NCI-H128 (cell line): ENCODE measurements around the gene CFAP77.

ENCODE experiments used
- DNase-seq: peaks from one replicate; lab custom pipeline; 2025; ENCODE audit not compliant: unreplicated experiment; lab: John Stamatoyannopoulos, UW

Gene CFAP77

DNA sequence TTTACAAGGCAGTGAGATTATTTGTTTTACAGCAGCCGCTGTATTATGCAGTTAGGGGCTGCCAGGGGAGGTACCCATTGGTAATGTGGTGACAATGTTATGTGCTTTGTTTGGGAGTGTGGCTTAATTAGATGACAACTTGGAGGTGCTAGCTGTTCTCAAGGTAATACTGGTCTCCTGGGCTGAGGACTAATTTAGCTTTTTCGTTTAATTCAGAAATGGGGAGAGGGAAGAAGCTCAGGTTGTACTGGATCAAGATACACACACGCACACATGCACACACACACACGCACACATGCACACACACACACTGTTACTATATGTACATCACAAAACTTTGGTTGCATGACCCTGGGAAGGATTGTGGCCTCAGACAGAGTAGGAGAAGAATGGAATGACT, 37.9 kb downstream of the CFAP77 start:
- DNase-seq = no peak

DNA sequence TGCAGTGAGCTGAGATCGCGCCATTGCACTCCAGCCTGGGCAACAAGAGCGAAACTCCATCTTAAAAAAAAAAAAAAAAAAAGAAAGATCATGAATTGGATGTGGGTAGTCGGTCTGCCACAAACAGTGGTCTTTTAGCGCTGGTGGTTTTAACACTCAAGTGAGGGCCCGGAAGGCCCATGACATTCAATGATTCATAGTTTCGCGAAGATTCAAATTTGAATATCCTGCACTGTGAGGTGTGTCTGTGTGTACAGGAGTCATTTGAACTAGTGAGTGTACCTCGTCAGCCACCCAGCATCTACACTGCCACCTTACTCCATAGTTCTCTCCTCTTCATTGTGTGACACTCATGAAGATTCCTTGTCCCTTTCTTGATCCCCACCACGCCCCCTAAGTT, 41.3 kb downstream of the CFAP77 start:
- DNase-seq = no peak

DNA sequence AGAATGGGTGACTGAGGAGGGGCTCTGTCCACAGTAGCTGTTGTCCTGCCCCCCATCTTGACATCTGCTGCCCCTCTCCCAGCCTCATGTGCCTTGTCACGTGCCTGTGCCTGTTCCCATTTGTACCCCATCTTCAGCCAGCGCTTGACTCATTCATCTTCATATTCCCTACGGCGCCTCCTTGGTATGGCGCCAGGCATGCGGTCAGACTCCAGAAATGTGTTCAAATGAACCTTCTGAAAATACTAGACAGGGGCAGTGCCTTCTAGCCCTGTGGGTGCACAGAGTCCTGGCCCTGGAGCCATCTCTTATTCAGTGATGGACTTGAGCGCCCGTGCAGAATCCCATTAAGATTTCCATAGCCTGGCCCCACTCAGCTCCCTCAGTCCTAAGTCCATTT, 46.2 kb downstream of the CFAP77 start:
- DNase-seq = no peak

DNA sequence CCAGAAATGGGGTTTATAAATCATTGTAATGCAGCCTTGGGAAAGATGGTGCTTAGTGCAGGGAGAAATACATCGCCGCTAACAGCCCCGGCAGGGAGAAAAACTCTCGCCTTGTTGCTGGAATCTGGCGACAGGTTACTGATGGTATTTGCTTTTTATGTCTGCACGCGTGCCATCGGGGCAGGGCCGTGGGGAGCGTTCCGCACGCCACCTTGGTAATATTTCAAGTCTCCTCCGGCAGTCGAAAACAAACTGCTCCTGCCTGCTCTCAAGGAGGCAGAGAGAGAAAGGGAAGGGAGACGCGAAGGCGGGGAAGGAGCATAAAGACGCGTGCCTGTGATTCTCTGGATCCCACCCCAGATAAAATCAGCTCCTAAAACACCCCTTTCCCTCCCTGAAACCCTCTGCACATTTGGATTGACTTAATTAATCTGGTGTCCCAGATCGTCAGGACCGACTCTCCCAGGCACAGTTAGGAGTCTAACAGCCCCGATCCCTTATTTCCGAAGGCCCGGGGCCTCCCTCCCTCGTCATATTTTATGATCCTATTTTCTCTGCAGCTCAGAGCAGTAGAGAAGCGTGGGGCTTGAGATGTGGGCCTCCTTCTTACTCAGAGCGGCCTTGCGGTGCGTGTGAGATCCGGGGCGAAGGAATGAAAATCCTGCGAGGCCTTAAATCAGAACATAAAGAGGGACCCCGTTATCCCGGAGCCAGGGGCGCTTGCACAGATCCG, 47.7 kb downstream of the CFAP77 start:
- no peak for DNase-seq

DNA sequence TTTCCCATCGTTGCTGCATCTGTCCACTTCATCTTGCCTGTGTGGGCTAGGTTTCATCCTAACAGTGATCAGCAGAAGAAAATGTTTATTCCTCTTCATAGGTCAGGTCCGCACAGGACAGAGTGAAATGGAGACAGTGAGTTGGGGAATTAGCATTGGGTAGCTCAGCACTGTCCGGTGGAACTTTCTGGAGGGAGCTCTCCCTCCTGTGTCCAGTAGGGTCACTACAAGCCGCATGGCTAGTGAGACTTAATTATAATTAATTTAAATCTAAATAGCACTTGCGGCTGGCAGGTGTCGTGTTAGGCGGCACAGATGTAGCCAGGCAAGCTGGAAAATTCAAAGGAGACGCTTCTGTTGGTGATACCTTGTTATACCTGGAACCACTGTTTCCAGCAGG, 48.4 kb downstream of the CFAP77 start:
- no peak for DNase-seq

DNA sequence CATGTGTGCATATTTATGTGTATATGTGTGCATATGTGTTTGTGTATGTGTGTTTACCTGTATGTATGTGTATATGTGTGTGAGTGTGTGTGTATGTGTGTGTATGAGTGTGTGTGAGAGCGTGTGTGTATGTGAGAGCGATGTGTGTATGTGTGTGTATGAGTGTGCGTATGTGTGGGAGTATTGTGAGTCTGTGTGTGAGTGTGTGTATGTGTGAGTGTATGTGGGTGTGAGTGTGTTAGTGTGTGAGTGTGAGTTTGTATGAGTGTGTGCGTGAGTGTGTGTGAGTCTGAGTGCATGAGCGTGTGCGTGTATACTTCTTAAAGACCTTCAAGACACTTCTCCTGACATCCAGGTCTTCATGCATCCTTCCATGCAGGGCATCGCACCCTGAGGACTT, 49.6 kb downstream of the CFAP77 start:
- no peak for DNase-seq

DNA sequence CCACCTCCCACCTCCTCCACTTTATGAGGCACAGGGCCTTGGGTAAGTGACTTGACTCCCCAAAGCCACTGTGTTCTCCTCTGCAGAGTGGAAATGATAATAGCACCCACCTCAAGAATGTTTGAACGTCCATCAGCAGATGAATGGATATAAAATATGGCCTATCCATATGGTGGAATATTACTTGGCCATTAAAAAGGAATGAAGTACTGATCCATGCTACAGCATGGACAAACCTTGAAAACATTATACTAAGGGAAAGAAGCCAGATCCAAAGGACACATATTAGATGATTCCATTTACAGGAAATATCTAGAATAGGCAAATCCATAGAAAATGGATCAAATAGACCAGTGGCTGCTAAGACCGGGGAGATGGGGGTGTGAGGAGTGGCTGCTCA, 50.2 kb downstream of the CFAP77 start:
- no peak for DNase-seq

DNA sequence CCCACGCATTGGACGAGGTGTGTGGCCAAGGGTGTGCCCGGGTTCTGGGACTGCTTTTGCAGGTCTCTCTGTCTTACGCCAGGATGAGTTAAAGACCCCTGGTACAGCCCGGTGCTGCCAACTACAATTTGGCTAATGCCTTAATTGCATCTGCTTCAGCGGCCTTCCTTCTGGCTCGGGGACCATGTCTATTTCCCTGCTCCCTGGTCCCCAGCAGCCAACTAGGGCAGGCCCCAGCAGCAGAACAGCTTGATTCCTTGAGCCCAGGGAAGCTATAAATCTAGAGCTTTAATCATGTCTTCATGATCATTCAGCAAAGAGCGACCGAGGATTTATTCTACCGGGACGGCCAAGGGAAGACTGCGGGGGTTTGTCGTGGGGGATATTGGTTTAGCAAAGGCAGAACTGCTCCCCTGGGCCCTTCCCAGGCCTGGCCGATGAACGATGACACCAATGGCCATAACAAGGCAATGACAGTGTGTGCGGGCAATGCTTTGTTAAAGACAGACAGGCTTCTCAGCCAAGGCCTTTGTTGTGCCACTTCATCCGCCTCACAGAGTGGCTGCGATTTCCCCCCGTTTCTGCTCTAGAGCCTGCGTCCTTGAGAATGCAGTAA, 51.4 kb downstream of the CFAP77 start:
- no peak for DNase-seq

DNA sequence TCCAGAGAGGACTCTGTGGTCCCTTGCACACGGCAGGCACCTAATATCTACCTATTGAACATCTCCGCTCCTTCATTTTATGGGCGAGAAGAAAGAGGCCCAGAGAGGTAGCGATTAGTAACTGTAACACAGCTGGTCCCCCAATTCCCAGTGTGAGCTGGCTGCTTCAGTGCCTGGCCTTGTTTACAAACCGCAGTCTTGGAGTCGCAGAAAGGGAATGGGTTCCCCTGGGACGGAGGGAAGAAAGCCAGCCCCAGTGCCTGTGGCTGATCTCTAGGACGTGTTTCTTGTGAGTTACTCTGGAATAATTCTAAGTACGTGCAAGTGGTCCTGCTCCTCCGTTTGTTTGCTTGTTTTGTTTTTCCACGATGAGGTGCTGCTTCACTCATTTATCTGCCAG, 52.0 kb downstream of the CFAP77 start:
- no peak for DNase-seq

DNA sequence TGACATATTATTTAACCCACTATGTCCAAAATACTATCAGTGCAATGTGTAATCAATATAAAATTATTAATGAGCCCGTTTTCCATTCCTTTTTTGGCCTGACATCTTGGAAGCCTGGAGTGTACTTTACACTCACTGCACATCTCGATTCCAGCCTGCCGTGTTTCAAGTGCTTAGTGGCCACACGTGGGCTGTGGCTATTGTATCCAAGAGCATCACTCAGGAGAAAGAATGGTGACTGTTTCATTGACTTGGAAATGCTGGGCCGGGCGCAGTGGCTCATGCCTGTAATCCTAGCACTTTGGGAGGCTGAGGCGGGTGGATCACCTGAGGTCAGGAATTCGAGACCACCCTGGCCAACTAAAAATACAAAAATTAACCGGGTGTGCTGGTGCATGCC, 54.5 kb downstream of the CFAP77 start:
- DNase-seq = no peak

DNA sequence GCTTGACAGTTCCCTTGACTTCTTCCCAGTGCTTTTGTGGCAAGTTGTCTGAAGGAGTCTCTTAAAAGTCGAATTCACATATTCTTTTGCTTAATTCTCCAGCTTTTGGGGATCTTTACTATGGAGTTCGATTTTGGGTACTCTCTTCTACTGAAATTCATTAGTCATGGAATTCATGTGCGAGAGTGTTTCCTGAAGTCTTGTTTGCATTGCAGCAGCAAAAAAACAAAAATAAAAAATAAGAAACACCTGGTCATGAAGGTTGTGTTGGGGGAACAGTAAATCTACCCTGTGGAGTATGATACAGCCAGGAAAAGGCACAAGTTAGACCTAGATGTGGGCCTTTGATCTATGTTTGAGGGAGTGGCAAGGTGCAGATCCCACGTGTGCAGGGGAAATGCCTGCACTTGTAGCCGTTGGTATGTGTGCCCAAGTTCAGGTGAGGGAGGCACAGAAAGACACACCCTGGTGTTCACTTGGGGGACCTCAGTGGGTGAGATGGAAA, 55.2 kb downstream of the CFAP77 start:
- DNase-seq = no peak

DNA sequence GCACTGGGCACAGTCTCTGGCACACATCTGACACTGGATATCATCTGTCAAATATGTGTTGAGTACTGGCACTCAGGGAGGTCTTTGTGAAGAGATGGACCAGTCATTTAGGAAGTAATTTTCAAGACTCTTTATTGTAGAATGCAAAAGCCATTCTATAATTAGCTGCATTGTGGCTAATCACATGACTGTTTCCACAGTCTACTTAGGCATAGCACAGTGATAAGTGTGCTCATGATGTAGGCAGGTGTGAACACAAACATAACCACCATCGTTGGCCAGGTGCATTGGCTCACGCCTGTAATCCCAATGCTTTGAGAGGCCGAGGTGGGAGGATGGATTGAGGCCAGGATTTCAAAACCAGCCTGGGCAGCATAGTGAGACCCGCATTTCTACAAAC, 62.2 kb downstream of the CFAP77 start:
- peak; percentile 48 for DNase-seq

DNA sequence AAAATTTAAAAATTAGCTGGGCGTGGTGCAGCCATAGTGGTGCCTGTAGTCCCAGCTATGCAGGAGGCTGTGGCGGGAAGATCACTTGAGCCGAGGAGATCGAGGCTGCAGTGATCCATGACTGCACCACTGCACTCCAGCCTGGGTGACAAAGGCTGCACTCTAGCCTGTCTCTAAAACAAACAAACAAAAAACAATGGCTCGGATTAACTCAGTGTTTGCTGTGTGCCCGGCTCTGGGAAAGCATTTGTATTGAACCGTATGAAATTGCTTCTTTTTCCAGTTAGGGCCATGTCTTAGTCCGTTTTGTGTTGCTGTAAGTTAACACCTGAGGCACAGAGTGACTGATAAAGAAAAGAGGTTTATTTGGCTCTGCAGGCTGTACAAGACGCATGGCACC, 62.6 kb downstream of the CFAP77 start:
- DNase-seq = no peak

DNA sequence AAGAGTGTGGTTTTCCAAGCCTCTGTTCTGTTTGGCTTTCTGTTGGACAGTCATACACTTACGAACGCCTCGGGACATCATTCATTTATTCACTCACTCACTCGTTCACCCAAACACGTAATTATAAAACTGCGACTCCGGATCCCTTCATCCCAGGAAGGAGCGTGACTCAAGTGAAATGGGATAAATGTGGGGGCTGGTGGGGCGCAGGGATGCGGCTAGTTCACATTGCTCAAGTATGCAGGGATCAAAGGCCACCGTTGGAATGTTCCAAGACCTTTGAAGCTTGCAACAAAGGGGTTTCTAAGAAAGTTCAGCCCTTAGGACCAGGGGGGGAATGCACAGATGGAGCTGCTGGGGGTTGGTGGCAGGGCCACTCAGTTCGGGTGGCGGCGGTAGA, 64.2 kb downstream of the CFAP77 start:
- no peak for DNase-seq

DNA sequence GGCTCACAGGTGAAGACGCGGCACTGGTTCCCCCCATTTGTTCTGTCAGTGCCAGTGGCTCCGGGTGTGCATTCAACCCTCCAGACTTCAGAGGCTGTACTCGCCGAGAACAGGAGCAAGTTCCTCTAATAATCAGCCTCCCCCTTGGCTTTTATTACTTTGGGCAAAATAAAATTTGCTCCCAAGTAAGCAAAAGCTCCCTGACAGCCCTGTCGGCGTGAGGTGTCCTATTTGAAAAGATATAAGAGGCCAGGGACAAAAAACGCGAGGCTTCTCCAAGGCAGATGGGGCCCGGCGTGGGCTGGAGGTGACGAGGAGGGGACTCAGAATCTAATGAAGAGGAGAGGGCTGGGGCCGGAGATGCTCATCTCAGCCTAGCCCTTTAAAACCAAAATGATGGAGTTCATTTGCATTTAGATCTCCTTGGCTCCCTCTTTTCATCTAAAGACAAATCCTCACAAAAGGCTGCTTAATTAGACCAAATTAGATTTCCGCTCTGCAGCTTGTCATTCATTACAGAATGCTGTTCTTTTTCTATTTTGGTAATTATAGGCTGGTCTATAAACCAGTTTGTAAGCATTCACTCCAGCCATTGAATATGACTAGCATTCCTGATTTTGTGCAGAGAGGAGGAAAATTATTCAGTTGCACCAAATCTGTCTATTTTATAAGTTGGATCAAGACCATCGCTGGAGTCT, 68.5 kb downstream of the CFAP77 start:
- no peak for DNase-seq

DNA sequence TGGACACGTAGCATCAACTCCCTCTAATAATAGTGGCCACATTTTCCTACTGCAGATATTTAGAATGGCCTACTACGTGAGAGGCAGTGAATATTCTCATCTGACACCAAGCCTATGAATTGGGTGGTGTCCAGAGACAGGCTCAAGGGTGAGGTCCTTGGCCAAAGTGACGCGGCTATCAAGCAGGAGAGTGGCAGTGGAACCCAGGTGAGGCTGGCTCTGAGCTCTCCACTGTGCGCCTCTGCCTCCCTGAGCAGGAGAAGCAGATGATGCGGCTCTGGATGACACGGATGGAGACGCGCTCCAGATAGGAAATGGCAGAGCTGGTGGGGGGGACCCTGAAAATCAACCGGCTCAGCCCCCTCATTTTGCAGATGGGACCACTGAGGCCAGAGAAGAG, 69.7 kb downstream of the CFAP77 start:
- no peak for DNase-seq

DNA sequence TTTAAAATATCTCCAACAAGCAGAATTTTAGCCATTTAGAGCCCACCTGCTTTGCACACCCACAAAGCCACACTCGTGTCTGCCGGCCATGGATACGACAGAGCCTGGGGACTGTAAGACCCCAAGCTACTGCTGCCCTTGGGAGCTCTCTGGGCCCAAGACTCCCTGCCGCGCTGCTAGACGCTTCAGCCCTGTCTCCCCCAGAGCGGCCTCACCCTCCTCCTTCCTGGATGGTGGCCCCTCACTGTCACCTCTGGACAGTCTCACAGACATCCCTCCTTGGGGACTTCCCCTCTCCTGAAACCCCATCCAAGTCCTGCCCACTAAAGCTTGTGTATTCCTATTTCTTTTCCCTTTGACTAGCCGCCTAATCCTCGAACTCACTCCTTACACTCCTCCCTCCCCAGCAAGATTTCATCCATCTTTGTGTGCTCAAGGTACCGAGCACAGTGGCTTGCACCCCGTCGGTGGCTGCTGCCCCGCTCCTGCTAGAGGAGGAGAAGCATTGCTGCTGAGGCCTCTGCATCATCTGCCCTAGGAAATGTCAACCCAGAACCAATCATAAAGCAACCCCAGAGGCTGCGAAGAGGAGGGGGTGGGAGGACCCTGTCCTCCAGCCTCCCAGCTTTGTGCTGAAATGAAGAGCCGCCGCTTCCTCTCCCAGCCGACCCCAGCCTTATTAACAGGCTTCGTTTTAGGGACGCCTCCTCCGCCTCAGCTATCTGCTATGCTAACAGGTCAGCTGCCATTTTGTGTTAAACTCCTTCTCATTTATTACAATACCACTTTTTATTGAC, 71.2 kb downstream of the CFAP77 start:
- no peak for DNase-seq

DNA sequence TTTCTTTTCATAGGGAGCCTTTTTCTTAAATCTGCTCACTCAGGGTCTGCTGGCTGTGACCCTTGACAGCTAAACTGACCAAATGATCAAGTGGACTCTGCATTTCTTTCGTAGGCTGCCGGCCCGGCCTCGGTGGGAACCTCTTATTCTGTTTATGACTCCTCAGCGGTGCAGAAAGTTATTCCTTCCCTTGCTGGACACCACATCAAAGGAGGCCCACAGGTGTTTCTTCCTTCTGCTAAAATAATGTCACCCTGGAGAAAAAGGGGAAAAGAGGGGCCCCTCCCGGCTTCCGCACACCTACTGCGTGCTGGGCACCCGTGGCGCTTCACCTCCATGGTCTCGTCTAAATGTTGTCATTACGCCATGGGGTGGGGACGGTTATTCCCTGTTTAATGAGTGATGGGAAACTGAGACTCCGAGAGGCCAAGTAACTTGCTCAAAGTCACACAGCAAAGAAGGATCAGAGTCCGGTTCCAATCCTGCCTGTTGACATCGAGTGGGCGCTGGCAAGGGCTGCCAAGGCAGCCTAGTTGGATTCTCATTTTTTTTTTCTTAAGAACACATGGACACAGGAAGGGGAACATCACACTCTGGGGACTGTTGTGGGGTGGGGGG, 72.3 kb downstream of the CFAP77 start:
- no peak for DNase-seq

DNA sequence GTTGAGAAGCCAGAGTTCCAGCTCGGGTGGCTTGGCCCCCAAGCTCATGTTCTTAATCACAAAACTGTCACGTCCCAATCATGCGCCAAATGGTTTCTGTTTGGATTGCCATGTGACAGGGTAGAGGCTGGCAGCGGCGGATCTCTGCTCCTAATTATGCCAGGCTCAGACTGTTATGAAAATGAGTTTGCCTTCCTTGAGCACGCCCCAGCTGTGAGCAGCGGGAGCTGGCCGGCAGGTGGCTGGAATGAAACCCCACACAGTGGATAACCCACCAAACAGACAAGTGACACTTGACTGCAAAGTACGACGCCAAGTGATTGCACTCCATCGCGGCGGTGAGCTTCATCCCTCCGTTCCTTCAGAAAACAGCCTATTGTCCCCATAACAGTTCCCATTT, 75.4 kb downstream of the CFAP77 start:
- DNase-seq = no peak

DNA sequence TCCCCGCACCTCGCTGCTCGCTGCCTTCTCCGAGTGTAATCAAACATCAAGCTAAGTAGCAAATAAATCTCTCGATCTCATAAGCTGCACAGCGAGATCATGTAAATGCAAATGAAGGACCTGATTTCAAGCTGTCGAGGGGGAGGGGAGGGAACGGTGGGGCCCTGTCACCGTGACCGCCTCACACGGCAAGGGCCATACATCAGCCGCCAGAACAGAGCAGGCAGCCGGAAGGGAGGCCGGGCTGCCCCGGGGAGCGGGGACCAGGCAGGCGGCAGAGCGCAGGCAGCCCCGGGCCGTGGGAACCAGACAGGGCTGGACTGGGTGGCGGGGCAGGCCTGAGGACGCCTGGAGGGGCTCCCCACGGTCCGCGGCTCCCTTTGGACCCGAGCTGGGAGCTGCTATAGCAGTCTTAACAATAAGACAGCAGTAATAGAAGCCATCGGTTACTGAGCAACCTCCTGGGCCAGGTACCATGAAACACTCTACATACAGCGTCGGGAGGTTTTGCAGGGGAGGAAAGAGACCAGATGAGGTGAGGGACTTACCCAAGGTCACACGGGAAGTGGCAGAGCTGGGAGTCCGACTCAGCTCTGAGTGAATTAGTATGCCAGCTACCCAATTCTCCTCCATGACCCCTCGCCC, 76.8 kb downstream of the CFAP77 start:
- no peak for DNase-seq
